Endothelial cell of umbilical vein (primary cell): Measurements from ENCODE around the gene CD3G. TPM values are rescaled to one million over a fixed set of nuclear protein-coding genes. Genes with fewer than 3 reads are reported as not detected.

Experiments
- BruUV-seq: library from RNA; stranded (reverse); fragments of 400-500 nt; replicated peaks from 2 replicates; lab custom pipeline; 2021; lab: Mats Ljungman, UMichigan
- CTCF ChIA-PET: fragments of 300-600, 350-600 bp; sonication (Branson Sonifier 250); formaldehyde crosslinking; loops from one replicate; lab custom pipeline; 2021; ENCODE audit warnings: antibody characterized with exemption, inconsistent platforms; lab: Charles Lee
- POLR2A ChIA-PET: fragments of 300-600, 350-600 bp; sonication (Branson Sonifier 250); formaldehyde crosslinking; loops from one replicate; lab custom pipeline; 2021; ENCODE audit warnings: antibody characterized with exemption, inconsistent platforms; lab: Charles Lee
- DNase-seq: peaks from one replicate; pipeline ENCODE4 v3.0.0-alpha.2; 2011; ENCODE audit warnings: low read depth, low spot score
- FAIRE-seq: peaks from 2 replicates; lab custom pipeline; 2011; peaks lifted over from hg19 to GRCh38; lab: Jason Lieb, UNC
- H2AFZ ChIP-seq: 2 replicates; pipeline ENCODE4 v1.6.0; 2012; ENCODE audit warnings: low read depth, low read length, control low read depth, inconsistent platforms
- H3K27ac ChIP-seq: 2 replicates; pipeline ENCODE4 v1.5.1; 2011; ENCODE audit warnings: low read depth, mild to moderate bottlenecking, control low read depth, low read length, moderate library complexity; ENCODE audit not compliant: insufficient read depth
- H3K27me3 ChIP-seq, 2 experiments: 2 replicates each; pipeline versions ENCODE4 v1.6.0 to v1.6.1; 2011; ENCODE audit warnings: low read length in 2 of 2, mixed read lengths in 1 of 2; ENCODE audit not compliant: control insufficient read depth in 2 of 2, insufficient read depth in 2 of 2
- H3K36me3 ChIP-seq, 2 experiments: 2 replicates in 1 of 2; 3 replicates in 1 of 2; pipeline ENCODE4 v1.5.1; 2011; ENCODE audit warnings: low read length in 2 of 2, mild to moderate bottlenecking in 1 of 2, moderate library complexity in 1 of 2; ENCODE audit not compliant: control insufficient read depth in 2 of 2, insufficient read depth in 2 of 2; ENCODE audit errors: extremely low read depth in 1 of 2
- H3K4me1 ChIP-seq: 3 replicates; pipeline ENCODE4 v1.5.1; 2011; ENCODE audit warnings: mild to moderate bottlenecking, low read length; ENCODE audit not compliant: control insufficient read depth, insufficient read depth; ENCODE audit errors: extremely low read depth
- H3K4me2 ChIP-seq: 2 replicates; pipeline ENCODE4 v1.6.1; 2011; ENCODE audit warnings: low read length, control low read depth, mixed read lengths; ENCODE audit not compliant: insufficient read depth
- H3K4me3 ChIP-seq, 3 experiments: fragments of 200-600 bp in 1 of 3; sonication (generic), shearing (Covaris generic) in 1 of 3; replicated peaks in 1 of 3; 2 replicates each; pipeline ENCODE4 v1.5.1; 2011 to 2016; ENCODE audit warnings: control low read depth in 3 of 3, low read length in 3 of 3, mild to moderate bottlenecking in 2 of 3, inconsistent platforms in 1 of 3, low read depth in 1 of 3, moderate library complexity in 1 of 3; ENCODE audit not compliant: insufficient read depth in 1 of 3
- H3K79me2 ChIP-seq: 2 replicates; pipeline ENCODE4 v1.6.0; 2012; ENCODE audit warnings: low read length, inconsistent platforms; ENCODE audit not compliant: control insufficient read depth, insufficient read depth
- H3K9ac ChIP-seq: replicated peaks from 2 replicates; pipeline ENCODE3; 2011; ENCODE audit warnings: low read length, control low read depth; ENCODE audit not compliant: insufficient read depth; ENCODE audit errors: extremely low read depth
- H3K9me1 ChIP-seq: replicated peaks from 3 replicates; pipeline ENCODE4 v1.6.0; 2011; ENCODE audit warnings: mild to moderate bottlenecking, low read length; ENCODE audit not compliant: control insufficient read depth, insufficient read depth; ENCODE audit errors: extremely low read depth
- H3K9me3 ChIP-seq: replicated peaks from 2 replicates; pipeline ENCODE4 v1.5.1; 2012; ENCODE audit warnings: low read length, inconsistent platforms; ENCODE audit not compliant: control insufficient read depth, insufficient read depth
- H4K20me1 ChIP-seq: replicated peaks from 2 replicates; pipeline ENCODE3; 2011; ENCODE audit warnings: mild to moderate bottlenecking, low read length; ENCODE audit not compliant: control insufficient read depth, insufficient read depth; ENCODE audit errors: extremely low read depth
- EZH2 ChIP-seq: IDR thresholded peaks from 2 replicates; pipeline ENCODE4 v1.6.1; 2012; ENCODE audit warnings: borderline replicate concordance, low read depth, mild to moderate bottlenecking, moderate library complexity, low read length, inconsistent platforms; ENCODE audit not compliant: severe bottlenecking
- FOS ChIP-seq: IDR thresholded peaks from 2 replicates; pipeline ENCODE4 v1.6.1; 2011; ENCODE audit warnings: mild to moderate bottlenecking, low read length, moderate library complexity, borderline replicate concordance; ENCODE audit not compliant: insufficient read depth
- GATA2 ChIP-seq: IDR thresholded peaks from 2 replicates; pipeline ENCODE4 v1.7.0; 2011; ENCODE audit warnings: low read depth, mild to moderate bottlenecking, moderate library complexity, mixed read lengths, low read length; ENCODE audit not compliant: insufficient read length, insufficient read depth
- JUN ChIP-seq: IDR thresholded peaks from 2 replicates; pipeline ENCODE4 v1.6.1; 2011; ENCODE audit warnings: borderline replicate concordance, low read depth; ENCODE audit not compliant: insufficient read length, insufficient read depth
- MYC ChIP-seq: IDR thresholded peaks from one replicate; pipeline ENCODE4 v1.6.1; 2011; ENCODE audit warnings: mild to moderate bottlenecking, low read depth, low read length
- POLR2A ChIP-seq: IDR thresholded peaks from 2 replicates; pipeline ENCODE4 v1.6.1; 2012; ENCODE audit warnings: low read depth, mild to moderate bottlenecking, control low read depth, low read length
- POLR2AphosphoS5 ChIP-seq: IDR thresholded peaks from 2 replicates; pipeline ENCODE4 v1.6.1; 2012; ENCODE audit warnings: low read depth, mild to moderate bottlenecking, control low read depth, low read length, moderate library complexity; ENCODE audit not compliant: insufficient read depth
- dilution Hi-C: fragments of 300-500 bp; cut with MboI; formaldehyde crosslinking; loops from one replicate; pipeline ENCODE4 v1.15.0; 2019; ENCODE audit warnings: low sequenced_read_pairs; ENCODE audit not compliant: extremely low pct_ligation_motif_present
- intact Hi-C: fragments of 100-400 bp; cut with micrococcal nuclease; formaldehyde crosslinking; loops from one replicate; pipeline ENCODE4 v1.10.0; 2022
- polyA plus RNA-seq, 4 experiments: library from polyadenylated mRNA; depleted of rRNA in 3 of 4; stranded (reverse) in 3 of 4; unstranded in 1 of 4; fragments of >200 nt; gene quantifications; 2 replicates each; pipeline versions ENCODE4 v1.2.1 to v1.2.3, GENCODE V29; 2011 to 2012; ENCODE audit warnings: missing spikeins in 1 of 4
- total RNA-seq: library from RNA; stranded (reverse); gene quantifications from 2 replicates; pipeline ENCODE4 v1.2.3, GENCODE V29; 2021
- TF ChIP-seq, protein P1 (sequence below), 2 donors: IDR thresholded peaks; 1 replicate in 1 of 2; 2 replicates in 1 of 2; pipeline ENCODE4 v1.5.1; 2011; ENCODE audit warnings: low read length in 2 of 2, mild to moderate bottlenecking in 2 of 2, moderate library complexity in 2 of 2, control low read depth in 1 of 2, inconsistent platforms in 1 of 2, low read depth in 1 of 2; ENCODE audit not compliant: insufficient read depth in 1 of 2; ENCODE audit errors: extremely low read depth in 1 of 2
- TF ChIP-seq, protein P2 (sequence below): IDR thresholded peaks from 2 replicates; pipeline ENCODE4 v1.6.1; 2011; ENCODE audit not compliant: insufficient read depth, insufficient read length

The CD3G gene
- total and polyA plus RNA-seq, 2 donors (not counting 3 experiments of a cell fraction or from before 2014, with no cell fraction given), result not detected

DNA sequence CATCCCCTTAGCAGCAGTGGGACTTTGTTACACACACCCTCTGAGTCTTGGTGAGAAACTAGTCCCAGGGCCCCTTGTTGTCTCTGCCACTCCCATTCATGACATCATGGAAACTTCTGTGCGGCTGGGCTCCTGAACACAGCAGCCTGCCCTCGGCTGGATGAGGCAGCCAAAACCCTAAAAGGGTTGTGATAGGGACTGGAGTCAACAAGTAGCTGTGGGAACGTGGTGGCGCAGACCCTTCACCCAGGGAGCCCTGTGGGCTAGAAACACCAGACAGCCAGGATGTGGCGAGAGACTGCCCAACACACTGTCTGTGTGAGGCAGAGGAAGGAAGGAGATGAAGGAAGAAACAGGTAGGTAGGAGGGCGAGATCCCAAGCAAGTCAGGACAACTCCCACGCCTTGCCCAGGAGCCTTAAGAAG, 5.5 kb upstream of the CD3G start:
- Histone ChIP-seq H3K4me2 (no peak overlapping the region), H2AFZ (no peak overlapping the region), H3K36me3 (no peaks in the 10 kb centered on the region), H3K4me1 (no peaks in the 10 kb centered on the region), H3K9me1 (no peaks in the 10 kb centered on the region), H4K20me1 (no peaks in the 10 kb centered on the region), H3K27ac (no peak overlapping the region), H3K27me3 (peaks cover 3 to 12% of the 10 kb centered on the region in 2 experiments), H3K4me3 (no peak overlapping the region), H3K79me2 (no peaks in the 10 kb centered on the region), H3K9ac (no peak overlapping the region), H3K9me3 (no peaks in the 10 kb centered on the region)
- no peak for TF ChIP-seq POLR2AphosphoS5
- TF ChIP-seq MYC, result no peak
- TF ChIP-seq, protein P1, sequence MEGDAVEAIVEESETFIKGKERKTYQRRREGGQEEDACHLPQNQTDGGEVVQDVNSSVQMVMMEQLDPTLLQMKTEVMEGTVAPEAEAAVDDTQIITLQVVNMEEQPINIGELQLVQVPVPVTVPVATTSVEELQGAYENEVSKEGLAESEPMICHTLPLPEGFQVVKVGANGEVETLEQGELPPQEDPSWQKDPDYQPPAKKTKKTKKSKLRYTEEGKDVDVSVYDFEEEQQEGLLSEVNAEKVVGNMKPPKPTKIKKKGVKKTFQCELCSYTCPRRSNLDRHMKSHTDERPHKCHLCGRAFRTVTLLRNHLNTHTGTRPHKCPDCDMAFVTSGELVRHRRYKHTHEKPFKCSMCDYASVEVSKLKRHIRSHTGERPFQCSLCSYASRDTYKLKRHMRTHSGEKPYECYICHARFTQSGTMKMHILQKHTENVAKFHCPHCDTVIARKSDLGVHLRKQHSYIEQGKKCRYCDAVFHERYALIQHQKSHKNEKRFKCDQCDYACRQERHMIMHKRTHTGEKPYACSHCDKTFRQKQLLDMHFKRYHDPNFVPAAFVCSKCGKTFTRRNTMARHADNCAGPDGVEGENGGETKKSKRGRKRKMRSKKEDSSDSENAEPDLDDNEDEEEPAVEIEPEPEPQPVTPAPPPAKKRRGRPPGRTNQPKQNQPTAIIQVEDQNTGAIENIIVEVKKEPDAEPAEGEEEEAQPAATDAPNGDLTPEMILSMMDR (IDR thresholded peaks at IDR 0.05; ENCODE audit: extremely low read depth in 1 of 2, insufficient read depth in 1 of 2, low read depth in 1 of 2, low read length in 2 of 2), result no peak
- TF ChIP-seq JUN, result no peak
- no peak for TF ChIP-seq FOS
- TF ChIP-seq, protein P2, sequence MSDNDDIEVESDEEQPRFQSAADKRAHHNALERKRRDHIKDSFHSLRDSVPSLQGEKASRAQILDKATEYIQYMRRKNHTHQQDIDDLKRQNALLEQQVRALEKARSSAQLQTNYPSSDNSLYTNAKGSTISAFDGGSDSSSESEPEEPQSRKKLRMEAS, result no peak
- no peak for TF ChIP-seq EZH2
- no peak for TF ChIP-seq POLR2A
- TF ChIP-seq GATA2, result no peak
- BruUV-seq, result no TSS peak
- intact Hi-C loops, result no loop called here
- dilution Hi-C loops, result no loop called here
- FAIRE-seq, result no peak
- POLR2A ChIA-PET, result no interaction called here
- no peak for DNase-seq
- CTCF ChIA-PET, result interaction anchor here (1.6 to 1.9 kb wide), 3 partner anchors 43 to 167 kb away, joined by 4 to 6 read pairs (median 6); no protein-coding TSS in a partner anchor
